Islet precursor cell (in vitro differentiated cells): ENCODE measurements around the gene PIGT.

ENCODE experiments used
- DNase-seq: peaks from one replicate; pipeline ENCODE4 v3.0.0-alpha.2; 2018

Gene PIGT

DNA sequence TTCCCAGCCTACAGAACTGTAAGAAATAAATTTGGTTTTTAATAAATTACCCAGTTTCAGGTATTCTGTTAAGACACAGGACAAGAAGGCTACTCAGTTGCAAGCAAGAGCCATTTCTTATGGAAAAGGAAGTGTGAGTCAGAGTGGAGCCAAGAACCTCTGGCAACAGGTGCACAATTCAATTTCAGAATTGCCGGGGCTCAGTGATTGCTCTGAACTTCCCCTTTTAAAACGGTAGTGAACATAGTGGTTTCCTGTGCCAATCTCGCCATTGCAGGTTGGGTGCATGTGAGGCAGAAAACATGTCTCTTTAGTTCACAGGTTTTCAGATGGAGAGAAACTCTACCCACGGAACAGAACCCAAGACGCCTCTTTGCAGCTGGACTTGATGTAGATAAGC is 16.4 kb downstream of the PIGT start:
- DNase-seq, result no peak

DNA sequence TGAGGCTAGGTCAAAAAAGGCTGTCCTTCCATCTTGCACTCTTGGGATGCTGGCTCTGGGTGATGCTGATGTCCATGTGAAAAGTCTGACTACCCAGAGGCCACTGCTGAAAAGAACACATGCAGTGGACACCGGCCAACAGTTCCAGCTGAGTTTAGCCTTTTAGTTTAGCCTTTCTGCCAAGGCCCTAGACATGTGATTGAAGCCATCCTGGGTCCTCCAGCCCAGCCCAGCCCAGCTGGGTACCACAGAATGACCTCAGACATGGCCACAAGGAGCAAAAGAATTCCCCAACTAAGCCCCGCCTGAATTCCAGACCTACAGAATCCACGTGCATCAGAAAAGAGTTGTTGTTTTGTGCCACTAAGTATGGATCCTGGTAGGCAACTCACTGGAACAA is 17.4 kb downstream of the PIGT start:
- no peak for DNase-seq

DNA sequence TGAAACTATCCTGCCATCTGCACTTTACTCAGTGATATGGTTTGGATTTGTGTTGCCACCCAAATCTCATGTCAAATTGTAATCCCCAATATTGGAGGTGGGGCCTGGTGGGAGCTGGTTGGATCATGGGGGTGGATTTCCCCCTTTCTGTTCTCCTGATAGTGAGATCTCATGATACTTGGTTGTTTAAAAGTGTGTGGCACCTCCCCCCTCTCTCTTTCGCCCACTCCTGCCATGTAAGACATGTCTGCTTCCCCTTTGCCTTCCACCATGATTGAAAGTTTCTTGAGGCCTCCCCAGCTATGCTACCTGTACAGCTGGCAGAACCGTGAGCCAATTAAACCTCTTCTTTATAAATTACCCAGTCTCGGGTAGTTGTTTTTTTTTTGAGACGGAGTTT is 18.0 kb downstream of the PIGT start:
- no peak for DNase-seq

DNA sequence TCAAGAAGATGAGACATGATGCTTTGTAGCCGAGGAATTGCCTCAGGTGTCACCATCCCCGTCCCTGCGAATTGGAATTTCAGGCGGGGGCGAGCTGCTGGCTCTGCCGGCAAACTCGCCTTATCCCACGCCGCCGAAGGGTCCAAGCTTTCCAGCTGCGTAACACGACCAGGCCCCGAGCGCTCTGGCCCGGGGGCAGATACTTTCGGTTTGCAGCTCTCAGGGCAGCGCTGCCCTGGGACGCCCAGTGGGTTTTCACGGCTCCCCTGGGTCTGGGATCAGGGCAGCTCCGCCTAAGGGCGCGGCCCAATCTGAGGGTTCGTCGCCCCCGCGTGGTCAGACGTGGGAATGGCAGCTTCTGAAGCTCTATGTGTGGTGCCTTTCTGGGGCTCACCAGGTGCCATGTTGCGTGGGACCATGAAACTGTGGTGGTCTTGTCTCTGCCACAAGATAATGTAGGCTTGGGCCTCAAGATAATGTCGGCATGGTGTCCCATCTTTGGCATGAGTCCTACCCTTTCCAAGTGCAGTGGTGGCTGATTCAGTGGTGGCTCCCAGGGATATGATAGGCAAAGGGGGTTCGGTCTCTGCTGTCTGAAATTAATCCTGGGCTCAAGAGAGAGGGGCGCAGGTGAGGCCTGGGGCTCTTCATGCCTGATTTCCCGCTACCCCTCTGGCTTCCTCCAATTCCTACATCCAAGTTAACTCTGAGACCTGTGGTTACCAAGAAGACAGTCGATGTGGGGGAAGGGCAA is 21.0 kb downstream of the PIGT start:
- DNase-seq, result peak; percentile 91

DNA sequence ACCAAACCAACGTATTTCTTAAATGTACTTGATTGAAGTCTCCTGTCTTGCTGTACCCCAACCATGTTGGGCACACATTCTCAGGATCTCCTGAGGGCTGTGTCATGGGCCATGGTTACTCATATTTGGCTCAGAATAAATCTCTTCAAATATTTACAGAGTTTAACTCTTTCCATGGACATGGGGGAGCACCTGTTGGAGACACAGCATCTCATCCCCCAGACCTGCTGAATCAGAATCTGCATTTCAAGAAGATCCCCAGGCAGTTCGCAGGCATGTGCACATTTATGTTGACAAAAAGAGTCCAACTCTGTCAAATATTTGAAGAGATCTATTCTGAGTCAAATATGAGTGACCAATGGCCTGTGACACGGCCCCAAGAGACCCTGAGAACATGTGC is 24.5 kb downstream of the PIGT start:
- no peak for DNase-seq

DNA sequence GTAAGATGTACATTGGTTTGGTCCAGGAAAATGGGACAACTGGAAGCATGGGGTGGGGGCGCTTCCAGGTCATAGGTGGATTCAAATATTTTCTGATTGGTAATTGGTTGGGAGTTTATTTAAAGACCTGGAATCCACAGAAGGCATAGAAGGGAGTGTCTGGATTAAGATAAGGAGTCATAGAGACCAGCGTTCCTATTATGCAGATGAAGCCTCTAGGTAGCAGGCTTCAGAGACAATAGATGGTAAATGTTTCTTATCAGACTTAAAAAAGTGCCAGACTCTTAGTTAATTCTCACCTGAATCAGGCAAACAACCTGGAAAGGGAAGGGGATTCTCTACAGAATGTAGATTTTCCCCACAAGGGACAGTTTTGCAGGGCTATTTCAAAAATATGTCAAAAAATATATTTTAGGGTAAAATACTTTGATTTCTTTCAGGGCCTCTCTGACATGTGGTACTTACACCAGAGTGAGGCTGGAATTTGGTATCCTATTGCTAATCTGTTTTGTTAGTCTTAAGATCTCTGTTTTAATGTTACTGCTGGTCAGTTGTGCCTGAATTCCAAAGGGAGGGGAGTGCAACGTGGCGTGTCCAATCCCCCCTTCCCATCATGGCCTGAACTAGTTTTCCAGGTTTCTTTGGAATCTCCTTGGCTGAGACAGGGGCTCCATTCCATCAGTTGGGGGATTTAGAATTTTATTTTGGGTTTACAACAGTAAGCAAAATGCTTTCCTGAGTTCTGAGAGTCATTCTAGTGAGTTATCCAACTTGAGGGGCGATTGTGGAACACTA is 25.1 kb downstream of the PIGT start:
- DNase-seq, result no peak

DNA sequence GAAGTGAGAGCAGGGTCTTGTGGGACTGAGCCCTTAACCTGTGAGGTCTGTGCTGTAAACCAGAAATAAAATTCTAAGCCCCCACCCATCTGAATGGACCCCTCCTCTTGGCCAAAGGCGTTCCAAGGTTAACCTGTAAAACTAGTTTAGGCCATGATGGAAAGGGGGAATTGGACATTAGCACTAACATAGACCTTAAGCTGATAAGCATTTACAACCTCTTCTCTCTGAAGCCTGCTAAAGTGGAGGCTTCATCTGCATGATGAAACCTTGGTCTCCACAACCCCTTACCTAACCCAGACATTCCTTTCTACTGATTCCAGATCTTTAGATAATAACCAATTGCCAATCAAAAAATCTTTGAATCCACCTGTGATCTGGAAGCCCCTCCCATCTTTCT is 25.8 kb downstream of the PIGT start:
- DNase-seq, result peak; percentile 62

DNA sequence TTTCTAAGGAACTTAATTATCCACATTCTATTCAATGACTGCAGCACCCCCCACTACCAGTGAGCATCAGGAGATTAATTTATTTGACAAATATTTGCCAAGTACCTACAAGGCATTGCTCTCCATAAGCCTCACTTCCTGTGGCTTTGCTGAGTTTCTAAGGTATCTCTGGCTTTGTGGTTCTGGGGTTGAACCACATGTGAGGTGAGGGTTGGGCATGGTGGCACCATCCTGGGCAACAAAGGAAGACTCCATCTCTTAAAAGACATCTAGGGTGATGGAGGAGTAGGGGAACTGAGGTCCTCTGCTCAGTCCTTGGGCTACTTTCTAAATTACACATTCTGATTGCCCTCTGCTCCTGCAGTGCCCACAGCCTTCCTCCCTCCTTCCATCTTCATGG is 28.1 kb downstream of the PIGT start:
- DNase-seq, result no peak

DNA sequence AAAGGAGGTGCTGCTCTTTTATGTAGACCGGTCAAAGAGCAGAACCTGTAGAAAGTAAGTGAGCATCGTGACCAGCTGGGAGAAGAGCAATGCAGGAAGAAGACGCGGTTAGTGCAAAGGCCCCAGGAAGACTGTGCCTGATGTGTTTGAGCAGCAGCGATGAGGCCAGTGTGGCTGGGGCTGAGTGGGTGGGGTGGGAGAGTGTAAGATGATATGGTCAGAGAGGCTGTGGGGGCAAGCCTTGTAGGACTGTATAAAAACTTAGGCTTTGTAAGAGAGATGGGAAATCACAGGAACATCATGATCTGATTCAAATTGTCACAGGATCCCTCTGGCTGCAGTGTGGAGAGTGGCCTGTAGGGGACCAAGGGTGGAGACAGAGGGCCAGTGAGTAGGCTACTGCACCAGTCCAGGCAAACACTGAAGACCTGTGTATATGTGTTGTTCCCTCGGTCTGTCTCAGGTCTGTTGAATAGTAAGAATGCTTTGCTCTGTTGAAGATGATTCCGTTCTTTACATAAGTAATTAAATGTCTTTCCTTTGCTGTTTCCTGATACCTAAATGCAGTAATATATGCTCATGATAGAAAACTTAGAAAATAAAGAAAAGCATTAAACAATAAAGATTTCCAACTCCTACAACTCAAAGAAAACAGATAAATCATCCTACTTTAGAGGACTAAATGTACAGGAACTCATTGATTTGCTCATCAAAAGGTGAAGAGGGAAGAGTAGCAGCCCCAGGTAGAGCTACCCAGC is 30.0 kb downstream of the PIGT start:
- peak; percentile 85 for DNase-seq

DNA sequence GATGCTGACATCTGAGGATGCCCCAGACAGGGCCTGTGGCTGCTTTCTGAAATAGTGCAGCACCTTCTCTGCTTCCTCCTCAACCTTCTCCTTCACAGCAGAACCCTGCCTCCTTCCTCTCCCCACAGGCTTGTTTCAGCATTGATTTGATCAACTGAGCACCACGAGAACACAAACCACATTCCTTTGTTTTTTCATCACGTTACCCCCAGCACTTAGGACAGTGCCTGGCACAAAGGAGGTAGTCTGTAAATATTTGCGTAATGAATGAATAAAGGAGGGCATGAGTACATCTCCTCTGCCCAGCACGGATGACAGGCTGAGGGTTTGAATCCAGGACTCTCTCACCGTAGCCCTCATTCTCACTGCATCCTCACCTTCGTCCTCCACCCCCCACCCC is 32.3 kb downstream of the PIGT start:
- no peak for DNase-seq

DNA sequence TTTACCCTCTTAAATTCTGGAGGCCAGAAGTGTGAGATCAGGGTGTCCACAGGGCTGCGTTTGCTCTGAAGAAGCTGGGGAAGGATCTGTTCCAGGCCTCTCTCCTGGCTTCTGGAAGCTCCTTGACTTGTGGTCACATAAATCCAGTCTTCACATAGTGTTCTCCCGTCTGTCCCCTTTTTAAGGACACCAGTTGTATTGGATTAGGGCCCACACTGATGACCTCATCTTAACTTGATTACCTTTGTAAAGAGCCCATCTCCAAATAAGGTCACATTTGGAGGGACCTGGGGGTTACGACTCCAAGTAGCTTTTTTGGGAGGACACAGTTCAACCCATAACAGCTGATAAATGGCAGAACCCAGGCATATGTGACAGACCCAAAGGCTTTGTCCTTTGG is 33.6 kb downstream of the PIGT start:
- no peak for DNase-seq

DNA sequence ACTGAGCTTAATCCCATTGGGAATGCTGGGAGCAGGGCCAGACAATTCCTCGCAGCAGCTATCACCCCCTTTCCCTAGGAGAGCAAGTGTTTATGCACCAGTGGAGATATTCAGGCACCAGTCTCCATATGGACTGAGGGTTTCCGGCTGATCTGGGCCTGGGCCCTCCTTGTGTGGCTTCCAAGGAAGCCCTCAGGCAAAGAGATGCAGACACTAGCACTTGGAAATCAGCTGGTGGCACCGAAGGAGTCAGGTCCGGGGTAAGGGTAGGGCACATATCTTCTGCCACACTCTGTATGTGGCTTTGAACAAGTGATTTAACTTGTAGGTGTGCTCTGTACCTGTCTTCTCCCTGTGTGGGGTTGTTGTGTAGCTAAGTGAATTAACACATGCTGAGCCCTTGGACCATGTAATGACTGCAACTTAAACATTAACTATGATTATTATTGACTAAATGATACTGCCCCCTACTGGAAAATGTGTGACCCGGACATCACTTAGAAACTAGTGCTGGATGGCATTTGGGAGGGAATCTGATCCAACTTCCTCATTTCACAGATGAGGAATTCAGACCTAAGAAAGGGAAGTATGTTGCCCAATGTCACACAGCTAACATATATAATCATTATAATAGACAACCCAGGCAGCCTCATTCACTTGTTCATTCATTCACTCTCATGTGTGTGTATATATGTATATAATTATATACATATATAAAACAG is 34.3 kb downstream of the PIGT start:
- DNase-seq, result peak; percentile 65

DNA sequence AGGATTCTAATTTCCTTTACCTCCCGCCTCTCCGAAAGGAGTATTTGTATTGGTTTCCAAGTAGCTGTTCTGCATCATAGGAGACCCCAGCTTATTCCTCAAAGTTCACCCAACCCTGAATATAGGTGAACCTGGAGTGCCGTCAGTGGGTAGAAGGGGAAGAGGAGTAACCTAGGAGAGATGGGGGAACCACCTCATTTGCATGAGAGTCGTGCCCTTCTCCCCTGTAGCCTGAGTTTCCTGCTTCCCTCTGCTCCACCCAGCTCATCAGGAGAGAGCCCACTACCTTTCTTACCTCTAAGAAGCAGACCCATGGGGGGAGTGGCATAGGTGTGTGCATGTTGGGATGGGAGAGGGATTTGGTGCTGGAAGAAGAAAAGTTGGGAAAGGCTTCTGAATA is 36.3 kb downstream of the PIGT start:
- no peak for DNase-seq

DNA sequence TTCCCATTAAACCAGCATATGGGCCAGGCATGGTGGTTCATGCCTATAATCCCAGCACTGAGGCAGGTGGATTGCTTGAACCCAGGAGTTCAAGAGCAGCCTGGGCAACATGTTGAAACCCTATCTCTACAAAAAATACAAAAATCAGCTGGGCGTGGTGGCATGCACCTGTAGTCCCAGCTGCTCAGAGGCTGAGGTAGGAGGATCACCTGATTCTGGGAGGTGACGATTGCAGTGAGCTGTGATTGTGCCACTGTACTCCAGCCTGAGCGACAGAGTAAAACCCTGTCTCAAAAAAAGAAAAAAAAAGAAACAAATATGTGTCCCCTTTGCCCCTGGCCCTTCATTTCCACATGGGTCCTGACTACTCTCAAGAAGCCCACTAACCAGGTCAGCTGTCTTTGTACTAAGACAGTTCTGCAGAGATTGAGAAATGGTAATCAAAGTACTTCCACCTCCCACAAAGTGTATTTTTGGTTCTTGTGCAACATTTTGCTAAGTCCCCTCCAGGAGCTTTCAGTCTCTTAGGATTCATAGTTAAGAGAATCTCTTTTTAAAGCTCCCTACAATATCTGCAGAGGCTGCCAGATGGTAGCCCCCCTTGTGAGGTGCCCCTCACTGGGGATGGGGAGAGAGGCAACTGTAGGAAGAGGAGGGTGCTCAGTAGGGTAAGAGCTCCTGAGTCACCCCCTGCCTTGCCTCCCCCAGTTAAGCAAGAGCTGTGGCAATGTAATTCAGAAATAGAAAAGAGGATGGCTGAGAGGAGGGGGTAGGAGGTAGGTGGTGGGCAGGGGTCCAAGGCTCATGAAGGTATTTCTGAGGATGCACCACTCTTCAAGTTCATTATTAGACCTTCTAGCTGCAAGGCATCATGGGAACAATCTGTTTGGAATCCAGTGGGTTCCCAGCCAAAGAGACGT is 37.1 kb downstream of the PIGT start:
- no peak for DNase-seq

DNA sequence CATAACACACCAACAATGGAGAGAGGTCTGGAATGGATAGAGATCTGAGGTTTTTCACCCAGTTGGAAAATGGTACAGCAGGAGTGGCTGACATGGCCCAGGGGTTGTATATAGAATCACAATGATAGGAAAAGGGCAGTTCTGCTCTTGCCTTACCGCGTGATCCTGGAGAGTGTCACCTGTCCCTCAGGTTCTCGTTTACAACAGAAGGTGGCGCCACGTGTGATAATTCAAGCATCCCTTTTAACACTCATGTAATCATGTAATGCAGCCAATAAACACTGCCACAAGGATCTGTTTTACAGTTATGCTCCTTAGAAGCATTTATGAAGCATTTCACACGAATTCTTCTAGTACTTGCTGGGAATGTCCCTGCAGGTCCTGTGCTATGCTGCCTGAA is 40.7 kb downstream of the PIGT start:
- DNase-seq, result no peak

DNA sequence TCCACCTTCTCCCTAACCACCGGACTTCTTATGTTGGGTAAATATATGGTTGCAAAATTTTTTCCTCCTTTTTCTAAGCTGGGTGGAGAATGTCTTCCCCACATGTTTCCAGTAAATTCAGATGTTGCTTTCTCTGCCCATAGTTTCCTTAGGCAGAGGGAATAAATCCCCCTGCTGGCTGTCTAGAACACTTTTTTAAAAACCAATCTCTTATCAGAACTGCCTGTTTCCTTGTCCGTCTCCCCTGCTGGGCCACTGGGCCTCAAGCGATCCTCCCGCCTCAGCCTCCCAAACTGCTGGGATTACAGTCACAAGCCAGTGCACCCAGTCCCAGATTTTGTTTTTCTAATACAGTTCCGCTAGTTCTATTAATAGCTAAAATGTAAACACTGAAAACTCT is 43.7 kb downstream of the PIGT start:
- DNase-seq, result no peak

DNA sequence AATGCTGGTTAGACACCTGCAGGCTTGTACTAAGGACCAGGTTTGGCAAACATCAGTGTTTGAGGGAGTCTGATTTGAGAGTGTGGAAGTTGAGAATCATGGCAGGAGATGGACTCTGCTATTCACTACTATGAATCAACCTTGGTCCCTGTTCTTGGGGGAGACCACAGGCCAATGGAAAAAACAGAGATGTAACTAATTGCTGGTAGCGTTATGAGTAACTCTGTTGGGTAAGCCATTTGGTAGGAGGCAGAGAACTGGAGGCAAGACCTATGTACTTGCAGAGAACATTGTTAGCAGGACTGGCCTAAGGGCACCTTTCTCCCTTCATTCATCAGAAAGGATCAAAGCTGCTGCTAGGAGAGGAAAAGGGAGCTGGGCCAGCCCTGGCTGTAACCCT is 45.3 kb downstream of the PIGT start:
- DNase-seq, result no peak

DNA sequence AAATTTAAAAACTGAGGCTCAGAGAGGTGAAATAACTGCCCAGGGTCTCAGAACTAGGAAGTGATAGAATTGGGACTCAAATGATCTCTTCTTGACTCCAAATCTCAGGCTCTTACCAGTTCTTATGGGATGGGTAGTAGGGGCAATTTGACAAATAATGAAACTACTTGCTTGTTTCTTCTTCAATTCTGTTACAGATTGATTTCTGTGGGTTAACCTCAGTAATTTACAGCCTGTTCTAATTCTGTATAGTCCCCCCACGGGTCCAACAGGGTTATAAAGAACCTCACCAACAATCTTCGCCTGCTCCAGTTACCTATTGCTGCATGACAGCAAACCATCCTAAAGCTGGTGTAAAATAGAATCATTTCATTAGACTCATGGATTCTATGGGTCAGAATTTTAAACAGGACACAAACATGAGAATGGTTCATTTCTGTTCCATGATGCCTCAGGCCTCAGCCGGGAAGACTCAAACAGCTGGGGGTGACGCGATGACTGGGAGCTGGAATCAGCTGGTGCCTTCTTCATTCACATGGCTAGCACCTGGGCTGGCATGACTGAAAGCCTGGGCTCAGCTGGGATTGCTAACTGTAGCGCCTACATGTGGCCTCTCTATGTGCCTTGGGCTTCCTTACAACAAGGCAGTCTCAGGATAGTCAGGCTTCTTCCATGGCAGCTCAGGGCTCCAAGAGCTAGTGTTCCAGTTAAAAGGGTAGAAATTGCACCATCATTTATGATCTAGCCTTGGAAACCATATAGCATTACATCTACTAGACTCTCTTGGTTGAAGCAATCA is 47.0 kb downstream of the PIGT start:
- no peak for DNase-seq

DNA sequence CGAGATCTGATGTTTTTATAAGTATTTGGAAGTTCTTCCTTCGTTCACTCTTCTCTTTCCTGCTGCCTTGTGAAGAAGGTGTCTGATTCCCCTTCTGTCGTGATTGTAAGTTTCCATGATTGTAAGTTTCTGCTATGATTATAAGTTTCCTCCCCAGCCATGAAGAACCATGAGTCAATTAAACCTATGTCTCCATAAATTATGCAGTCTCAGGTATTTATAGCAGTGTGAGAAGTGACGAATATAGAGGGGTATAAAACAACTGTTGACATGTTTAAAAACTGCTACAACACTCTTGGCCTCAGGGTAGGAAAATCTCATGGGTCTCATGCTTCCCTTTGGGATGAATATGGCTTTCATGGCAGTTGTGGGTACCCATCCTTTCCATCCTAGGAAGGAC is 47.8 kb downstream of the PIGT start:
- no peak for DNase-seq

DNA sequence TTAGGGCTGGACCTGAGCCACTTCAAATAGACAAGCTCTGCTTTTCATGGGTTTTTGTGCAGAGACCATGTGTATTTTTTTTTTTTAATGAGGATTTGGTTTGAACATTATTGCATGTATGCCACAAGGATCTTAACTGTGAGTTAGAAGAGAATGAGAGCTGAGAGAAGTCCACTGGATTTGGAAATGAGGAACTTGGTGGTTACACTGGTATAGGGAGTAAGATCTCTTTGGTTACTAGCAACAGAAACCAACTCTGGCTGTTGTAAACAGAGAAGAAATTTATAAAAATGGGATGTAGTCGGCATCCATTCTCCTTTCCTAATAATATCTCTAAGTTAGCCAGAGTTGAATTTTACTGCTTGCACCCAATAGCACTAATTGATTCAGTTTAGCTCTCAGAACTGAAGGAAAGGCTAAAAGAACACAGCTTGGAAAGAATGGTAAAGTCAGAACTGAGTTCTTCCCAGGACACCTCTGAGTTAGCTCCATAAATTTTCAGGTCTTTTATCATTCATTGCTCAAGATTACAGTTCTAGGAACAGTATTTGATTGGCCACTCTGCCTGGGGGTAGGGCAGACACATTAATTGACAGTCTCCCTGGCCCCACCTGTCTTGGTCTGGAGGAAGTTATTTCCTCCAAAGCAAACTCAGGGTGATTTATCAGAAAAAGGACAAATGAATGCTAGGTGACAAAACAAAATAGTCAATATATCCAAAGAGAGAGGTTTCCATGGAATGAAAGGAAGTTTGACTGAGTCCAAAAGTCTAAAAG is 49.7 kb downstream of the PIGT start:
- DNase-seq, result no peak
